Measurements from ENCODE around the gene LTBP4.

Gene LTBP4

DNA sequence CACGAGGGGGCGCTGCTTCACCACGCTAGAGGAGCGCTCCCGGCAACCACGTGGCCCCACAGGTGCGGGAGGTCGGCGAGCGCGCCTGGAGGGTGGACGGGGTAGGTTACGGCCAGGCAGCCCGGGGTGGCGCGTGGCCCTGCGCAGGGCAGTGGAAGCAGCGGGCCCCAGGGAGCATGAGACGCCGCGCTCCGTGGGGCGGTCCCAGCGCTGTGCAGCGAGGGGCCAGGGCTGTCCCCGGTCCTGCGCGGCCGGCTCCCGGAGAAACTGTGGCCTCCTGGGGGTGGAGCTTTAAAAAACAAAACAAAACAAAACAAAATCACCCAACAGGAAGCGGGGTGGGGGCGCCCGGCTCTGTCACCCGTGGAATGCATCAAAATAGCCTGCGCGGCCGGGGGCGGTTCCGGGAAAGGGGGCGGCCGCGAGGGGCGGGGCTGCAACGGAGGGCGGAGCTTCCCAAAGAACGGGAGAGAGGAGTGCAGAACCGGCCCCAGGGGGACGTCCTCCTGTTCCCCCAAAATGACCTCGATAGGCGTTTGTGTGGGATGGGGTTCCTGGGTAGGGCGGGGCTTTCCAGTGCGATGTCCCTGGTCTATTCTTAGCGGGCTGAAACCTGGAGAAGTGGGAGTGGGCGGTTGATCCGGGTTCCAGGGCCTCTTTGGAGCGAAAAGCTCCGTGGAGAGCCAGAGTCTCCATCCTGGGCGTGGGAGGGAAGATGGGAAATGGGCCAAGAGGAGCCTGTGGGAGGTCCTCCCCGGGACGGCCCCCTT is 61.9 kb downstream of the LTBP4 start:
- DNase-seq (ENCODE audit: low read depth in 1 of 2, low spot score in 1 of 2), result peak; percentile 76 to 84
- in situ Hi-C loops (cut with HindIII; ENCODE audit: low pct_unique_long_range_greater_than_20kb, low sequenced_read_pairs), result no loop called here
- TF ChIP-seq JUND (IDR thresholded peaks at IDR 0.05; ENCODE audit: low read depth), result no peak

- DNase-seq (ENCODE audit: low read depth in 1 of 2, low spot score in 1 of 2), result no peak
- in situ Hi-C loops (cut with HindIII; ENCODE audit: low pct_unique_long_range_greater_than_20kb, low sequenced_read_pairs), result no loop called here
- TF ChIP-seq JUND (IDR thresholded peaks at IDR 0.05; ENCODE audit: low read depth), result no peak
Observed at GRCh38 chr19:40663695-40664692, 62.8 kb downstream of the LTBP4 start.

GRCh38 chr19:40666803-40667438 is 65.8 kb downstream of the LTBP4 start:
- no peak for DNase-seq (ENCODE audit: low read depth in 1 of 2, low spot score in 1 of 2)
- TF ChIP-seq JUND (IDR thresholded peaks at IDR 0.05; ENCODE audit: low read depth), result no peak
- in situ Hi-C loops (cut with HindIII; ENCODE audit: low pct_unique_long_range_greater_than_20kb, low sequenced_read_pairs), result no loop called here

- TF ChIP-seq JUND (IDR thresholded peaks at IDR 0.05; ENCODE audit: low read depth), result no peak
- in situ Hi-C loops (cut with HindIII; ENCODE audit: low pct_unique_long_range_greater_than_20kb, low sequenced_read_pairs), result no loop called here
- no peak for DNase-seq (ENCODE audit: low read depth in 1 of 2, low spot score in 1 of 2)
Observed at GRCh38 chr19:40667602-40668001, 66.4 kb downstream of the LTBP4 start.

- TF ChIP-seq JUND (IDR thresholded peaks at IDR 0.05; ENCODE audit: low read depth), result no peak
- DNase-seq (ENCODE audit: low read depth in 1 of 2, low spot score in 1 of 2), result no peak
- in situ Hi-C loops (cut with HindIII; ENCODE audit: low pct_unique_long_range_greater_than_20kb, low sequenced_read_pairs), result no loop called here
Observed at GRCh38 chr19:40668991-40669614, 67.9 kb downstream of the LTBP4 start.

DNA sequence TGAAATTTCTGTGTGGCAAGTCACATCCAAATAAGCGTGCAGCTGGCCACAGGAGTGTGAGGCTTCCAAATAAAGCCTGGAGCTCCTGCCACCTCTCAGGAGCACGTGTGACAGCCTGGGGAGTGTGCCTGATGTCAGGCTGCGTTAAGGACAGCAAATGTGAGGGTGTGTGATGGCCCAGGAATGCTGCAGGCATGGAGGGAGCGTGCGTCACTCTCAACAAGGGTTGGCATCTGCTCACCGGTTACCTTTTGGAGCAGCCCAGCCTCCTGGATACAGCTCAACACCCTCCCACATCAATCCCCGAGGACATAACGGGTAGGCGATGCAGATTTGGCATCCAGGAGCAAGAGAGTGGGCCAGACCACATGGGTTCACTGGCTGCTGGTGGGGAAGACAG is 70.2 kb downstream of the LTBP4 start:
- TF ChIP-seq JUND (IDR thresholded peaks at IDR 0.05; ENCODE audit: low read depth), result no peak
- in situ Hi-C loops (cut with HindIII; ENCODE audit: low pct_unique_long_range_greater_than_20kb, low sequenced_read_pairs), result no loop called here
- no peak for DNase-seq (ENCODE audit: low read depth in 1 of 2, low spot score in 1 of 2)

- DNase-seq (ENCODE audit: low read depth in 1 of 2, low spot score in 1 of 2), result no peak
- no peak for TF ChIP-seq JUND (IDR thresholded peaks at IDR 0.05; ENCODE audit: low read depth)
- in situ Hi-C loops (cut with HindIII; ENCODE audit: low pct_unique_long_range_greater_than_20kb, low sequenced_read_pairs), result no loop called here
Observed at GRCh38 chr19:40672038-40672437, 70.9 kb downstream of the LTBP4 start.

- in situ Hi-C loops (cut with HindIII; ENCODE audit: low pct_unique_long_range_greater_than_20kb, low sequenced_read_pairs), result no loop called here
- no peak for TF ChIP-seq JUND (IDR thresholded peaks at IDR 0.05; ENCODE audit: low read depth)
- no peak for DNase-seq (ENCODE audit: low read depth in 1 of 2, low spot score in 1 of 2)
Observed at GRCh38 chr19:40672573-40673299, 71.6 kb downstream of the LTBP4 start.

GRCh38 chr19:40673397-40673796 is 72.2 kb downstream of the LTBP4 start:
- no peak for TF ChIP-seq JUND (IDR thresholded peaks at IDR 0.05; ENCODE audit: low read depth)
- no peak for DNase-seq (ENCODE audit: low read depth in 1 of 2, low spot score in 1 of 2)
- in situ Hi-C loops (cut with HindIII; ENCODE audit: low pct_unique_long_range_greater_than_20kb, low sequenced_read_pairs), result no loop called here

DNA sequence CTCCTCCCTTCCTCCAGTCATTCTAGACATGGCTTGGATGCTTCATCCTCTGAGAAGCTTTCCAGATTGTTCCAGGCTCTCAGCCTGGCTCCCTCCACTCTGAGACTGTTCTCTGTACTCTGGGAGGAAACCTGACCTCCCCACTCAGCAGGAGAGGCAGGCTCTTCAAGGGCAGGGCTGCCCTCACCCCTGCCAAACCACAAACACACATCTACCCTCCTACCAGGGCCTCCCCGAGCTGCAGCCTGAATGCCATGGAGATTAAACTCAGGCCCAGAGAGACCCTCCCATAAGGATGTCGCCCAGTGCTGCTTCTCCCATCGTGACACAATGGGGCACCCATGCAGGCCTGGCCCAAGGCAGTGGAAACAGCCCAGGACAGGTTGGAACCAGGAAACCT is 73.1 kb downstream of the LTBP4 start:
- in situ Hi-C loops (cut with HindIII; ENCODE audit: low pct_unique_long_range_greater_than_20kb, low sequenced_read_pairs), result no loop called here
- DNase-seq (ENCODE audit: low read depth in 1 of 2, low spot score in 1 of 2), result peak in 1 of 2 experiments; percentile 15

GRCh38 chr19:40677156-40677555 is 76.0 kb downstream of the LTBP4 start:
- DNase-seq (ENCODE audit: low read depth in 1 of 2, low spot score in 1 of 2), result no peak
- TF ChIP-seq JUND (IDR thresholded peaks at IDR 0.05; ENCODE audit: low read depth), result no peak
- in situ Hi-C loops (cut with HindIII; ENCODE audit: low pct_unique_long_range_greater_than_20kb, low sequenced_read_pairs), result no loop called here

More for the DNA sequence above, 73.1 kb downstream of the LTBP4 start:
- TF ChIP-seq JUND (IDR thresholded peaks at IDR 0.05; ENCODE audit: low read depth), result no peak

Measured in T47D (cell line).